Muscle of arm (tissue), 12 donors: ENCODE results near the gene FMOD. TPM values are rescaled to one million over a fixed set of nuclear protein-coding genes. Genes with fewer than 3 reads are reported as not detected.
A peak's percentile ranks its signal among the peaks of the same experiment; 100 is the strongest.
"Not testable (repeated sequence)": the region's sequence is repeated elsewhere in the genome, so short reads cannot be mapped to it uniquely, and the experiment has no call there.

Source experiments
- DNase-seq: peaks from one replicate; pipeline ENCODE4 v3.0.0-alpha.2; 2013
- polyA plus RNA-seq, 12 donors: library from polyadenylated mRNA; unstranded; fragments of 120-200 nt; gene quantifications; one replicate each; pipeline ENCODE4 v1.2.1, GENCODE V29; 2013; ENCODE audit not compliant: insufficient read length in 12 of 12

FMOD gene
- polyA plus RNA-seq, 12 donors, result 58.3 to 225 (median 113) TPM; not detected in 1

GRCh38 chr1:203327684-203328457 lies 23.1 kb downstream of the FMOD start:
- DNase-seq, result peak; percentile 57

DNA sequence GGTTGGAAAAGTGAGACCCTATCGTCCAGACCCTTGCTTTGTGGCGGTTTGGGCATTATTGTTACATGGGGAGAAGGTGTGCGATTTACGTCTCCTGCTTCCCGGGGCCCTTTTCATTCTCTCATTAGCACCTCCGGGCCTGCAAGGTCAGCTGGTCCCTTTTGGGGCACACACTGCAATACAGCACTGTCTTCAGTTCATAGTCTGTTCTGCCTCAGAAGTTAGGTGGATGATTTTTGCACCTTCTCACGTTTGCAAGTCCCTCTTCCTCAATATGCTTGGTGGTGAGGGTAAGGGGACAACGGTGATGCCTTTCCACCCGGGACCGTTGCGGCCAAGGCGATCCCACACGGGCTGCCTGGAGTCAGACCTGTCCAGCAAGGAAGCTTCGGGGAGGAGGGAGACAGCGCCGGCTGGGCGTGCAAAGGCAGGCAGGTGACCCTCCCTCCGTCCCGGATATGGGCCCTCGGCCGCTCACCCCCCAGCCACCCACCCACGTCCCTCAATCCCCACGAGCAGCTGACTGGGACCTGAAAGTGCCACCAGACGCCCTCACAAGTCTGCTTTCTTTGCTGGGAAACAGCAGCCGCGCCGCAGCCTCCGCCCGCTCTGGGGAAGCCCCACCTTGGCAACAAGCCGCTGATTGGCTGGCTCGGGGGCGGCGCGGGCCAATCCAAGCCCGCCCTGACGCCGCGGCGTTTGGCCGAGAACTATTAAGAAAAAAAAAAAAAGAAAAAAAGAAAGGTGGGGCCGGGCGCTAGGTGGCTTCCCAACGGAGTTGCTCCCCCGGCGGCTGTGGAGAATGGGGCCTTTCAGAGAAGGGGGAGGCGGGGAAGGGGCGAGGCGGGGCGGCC lies 23.9 kb downstream of the FMOD start:
- peak; percentile 92 for DNase-seq

DNA sequence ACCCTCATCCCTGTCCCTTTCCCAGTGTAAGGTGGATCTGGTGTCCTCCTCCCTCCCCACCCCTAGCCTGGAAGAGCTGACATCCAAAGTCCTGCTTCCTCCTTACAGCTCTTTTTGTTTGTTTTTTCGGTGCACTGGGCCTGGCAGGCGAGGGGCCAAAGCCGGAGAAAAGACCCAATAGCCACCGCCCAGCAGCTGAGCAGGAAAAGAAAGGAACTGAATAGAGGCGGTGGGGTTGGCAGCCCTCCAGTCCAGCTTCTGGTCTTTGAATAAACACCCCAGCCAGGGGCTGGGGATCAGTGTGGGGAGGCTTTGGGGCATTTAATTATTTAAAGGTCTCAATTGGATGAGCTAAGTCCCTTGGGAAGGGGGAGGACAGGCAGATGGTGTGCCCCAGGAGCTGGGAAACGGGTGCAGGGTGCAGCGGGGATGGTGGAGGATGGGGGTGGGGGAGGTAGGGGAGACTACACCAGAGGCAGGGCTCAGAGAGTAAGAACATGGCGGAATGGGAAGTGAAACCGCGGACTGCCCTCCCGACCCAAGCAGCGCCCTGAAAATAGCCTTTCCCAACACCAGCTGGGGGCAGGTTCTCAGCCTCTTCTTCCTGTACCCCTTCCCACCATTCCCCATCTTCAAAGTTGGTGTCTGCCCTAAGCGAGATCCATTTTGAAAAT lies 25.4 kb downstream of the FMOD start:
- DNase-seq, result peak; percentile 61

DNA sequence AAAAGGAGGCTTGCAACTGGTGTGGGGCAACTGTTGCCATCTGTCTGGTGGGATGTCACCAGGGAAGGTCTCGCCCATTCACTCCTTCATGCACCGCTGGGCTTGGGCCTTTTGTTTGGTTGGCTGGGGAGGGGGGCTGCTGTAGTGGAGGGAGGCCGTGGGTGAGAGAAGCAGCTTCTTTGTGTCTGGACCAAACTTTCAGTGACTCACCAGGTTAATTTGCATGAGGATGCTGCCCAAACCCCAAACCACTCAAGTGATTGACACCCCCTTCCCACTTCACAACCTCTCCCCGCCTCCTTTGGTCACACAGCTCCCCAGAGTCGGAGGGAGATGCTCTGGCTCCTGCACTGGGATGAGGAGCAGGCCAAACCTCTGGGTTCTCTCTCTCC lies 25.9 kb downstream of the FMOD start:
- DNase-seq, result no peak

GRCh38 chr1:203324105-203325025 lies 26.6 kb downstream of the FMOD start:
- DNase-seq, result no peak

DNA sequence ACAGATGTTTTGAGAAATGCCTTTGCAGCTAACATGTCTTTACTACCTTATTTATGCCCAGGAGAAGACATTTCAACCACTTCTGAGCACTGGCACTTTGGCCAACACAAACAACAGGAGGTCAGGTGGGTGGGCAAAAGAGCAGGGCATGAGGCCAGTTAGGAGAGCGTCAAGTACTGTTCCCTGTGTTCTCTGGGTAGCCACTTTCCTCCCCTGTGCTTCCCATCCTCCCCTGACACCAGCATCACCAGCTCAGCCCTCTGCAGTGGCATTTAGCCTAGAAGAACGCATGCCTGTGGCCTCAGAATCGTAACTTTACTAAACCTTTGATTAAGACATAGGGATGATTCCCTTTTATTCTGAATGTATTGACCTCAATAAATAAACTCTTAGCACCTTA lies 27.3 kb downstream of the FMOD start:
- DNase-seq, result no peak

DNA sequence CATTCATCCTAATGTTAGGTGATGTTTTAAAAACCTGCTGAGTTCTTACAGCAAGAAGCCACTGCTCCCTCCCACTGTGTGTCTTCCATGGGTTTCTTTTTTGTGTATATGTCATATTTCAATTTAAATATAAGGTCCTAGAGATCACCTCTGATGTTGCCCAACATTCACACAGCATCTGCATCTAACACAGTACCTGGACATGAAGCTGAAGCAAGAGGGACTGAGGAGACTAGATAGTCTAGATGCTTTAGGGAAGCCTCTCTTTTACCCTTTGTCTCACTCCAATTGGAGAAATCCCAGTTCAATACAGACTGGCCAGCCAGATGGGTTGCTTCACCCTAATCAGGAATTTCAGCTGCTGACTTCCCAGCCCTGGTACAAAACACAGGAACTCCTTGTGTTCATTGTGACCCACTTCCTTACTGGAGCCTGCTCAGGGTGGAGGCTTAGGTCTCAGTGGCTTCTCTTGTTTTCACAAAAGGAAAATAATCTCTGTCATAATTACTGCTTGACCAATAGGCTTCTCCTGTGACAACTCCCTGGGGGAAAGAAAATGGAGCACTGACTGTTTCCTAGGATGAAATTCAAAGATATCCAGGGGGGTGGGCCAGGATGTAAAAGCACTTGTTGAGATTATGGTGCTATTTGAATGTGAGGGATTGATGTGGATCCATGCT lies 28.3 kb downstream of the FMOD start:
- no peak for DNase-seq

GRCh38 chr1:203321273-203322052 lies 29.5 kb downstream of the FMOD start:
- DNase-seq, result no peak

- DNase-seq, result no peak
Measured at GRCh38 chr1:203320591-203321272, 30.2 kb downstream of the FMOD start.

DNA sequence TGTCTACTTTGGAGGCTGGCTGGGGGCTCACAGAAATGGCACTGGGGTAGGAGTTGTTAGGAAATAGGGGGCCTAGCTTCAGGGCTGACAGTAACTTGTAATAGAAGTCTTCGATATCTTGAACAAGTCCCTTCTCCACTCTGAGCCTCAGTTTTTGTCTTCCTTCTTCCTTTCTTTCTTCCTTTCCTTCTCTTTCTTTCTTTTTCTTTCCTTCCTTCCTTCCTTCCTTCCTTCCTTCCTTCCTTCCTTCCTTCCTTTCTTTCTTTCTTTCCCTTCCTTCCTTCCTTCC lies 32.7 kb downstream of the FMOD start:
- no peak for DNase-seq

GRCh38 chr1:203317429-203318228 lies 33.3 kb downstream of the FMOD start:
- DNase-seq, result no peak

GRCh38 chr1:203316626-203317093 lies 34.3 kb downstream of the FMOD start:
- DNase-seq, result no peak

- DNase-seq, result not testable (repeated sequence)
Measured at GRCh38 chr1:203314025-203314759, 36.7 kb downstream of the FMOD start.

DNA sequence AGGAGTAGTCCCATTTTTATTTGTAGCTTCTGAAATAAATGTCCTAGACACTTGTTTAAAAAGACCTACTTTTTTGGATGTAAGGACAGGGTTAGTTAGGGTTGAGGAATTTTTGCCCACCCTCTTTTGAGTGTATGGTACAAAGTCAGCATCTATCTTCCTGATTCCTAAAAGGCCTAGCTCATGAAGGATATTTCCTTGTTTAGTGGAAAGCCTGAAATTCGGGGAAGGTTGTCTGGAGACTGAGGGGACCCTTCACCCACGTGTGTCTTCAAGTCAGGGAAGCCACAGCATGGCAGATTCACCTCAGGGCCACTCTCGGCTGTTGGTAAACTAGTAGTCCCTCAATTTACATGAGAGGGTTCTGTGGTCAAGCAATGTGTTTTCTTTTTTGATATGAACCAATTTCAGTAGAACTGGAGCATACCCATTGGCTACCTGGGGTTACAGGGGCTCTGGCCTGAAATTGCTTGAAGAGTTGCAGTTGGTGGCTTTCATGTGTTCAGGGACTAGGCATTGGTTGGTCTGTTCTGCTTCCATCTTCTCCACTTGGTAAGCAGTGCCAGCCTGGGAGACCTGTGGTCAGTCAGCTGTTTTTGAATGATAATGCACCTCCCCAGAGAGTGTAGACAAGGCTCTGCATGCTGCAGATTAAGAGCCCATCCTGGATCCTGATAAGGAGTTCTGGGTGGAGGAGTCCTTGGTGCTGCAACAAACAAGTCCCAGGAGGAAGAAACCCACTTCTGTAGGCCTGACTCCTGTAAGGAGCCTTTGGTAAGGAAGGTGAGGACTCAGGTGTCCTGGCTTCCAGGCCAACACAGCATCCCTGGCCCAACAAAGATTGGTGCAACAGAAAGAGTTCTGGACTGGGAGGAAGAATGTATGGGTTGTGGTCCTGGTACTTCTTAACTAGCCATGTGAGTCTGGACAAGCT lies 39.3 kb downstream of the FMOD start:
- DNase-seq, result no peak

- no peak for DNase-seq
Measured at GRCh38 chr1:203308923-203309331, 42.0 kb downstream of the FMOD start.

GRCh38 chr1:203308328-203308922 lies 42.5 kb downstream of the FMOD start:
- DNase-seq, result no peak
